OCI-M2 (cell line): ENCODE measurements around the gene N4BP2L2.

Source experiments
- DNase-seq: peaks from one replicate; lab custom pipeline; 2025; ENCODE audit not compliant: unreplicated experiment; lab: John Stamatoyannopoulos, UW

N4BP2L2 gene

DNA sequence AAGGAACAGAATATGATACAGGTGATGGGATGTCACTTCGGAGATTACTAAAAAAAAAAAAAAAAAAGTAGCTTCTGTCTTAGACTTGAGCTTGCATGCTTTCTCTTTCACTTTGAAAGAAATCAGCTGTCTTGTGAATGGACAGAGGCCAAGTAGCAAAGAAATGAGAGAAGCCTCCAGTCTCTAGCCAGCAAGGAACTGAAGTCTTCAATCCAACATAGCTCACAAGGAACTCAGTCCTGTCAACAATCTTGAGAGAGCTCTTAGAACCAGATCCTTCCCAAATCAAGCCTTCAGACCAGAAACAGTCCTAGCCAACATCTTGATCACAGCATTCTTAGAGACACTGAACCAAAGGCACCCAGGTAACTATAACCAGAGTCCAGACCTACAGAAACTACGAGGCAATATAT lies 7.7 kb downstream of the N4BP2L2 start:
- DNase-seq, result no peak

DNA sequence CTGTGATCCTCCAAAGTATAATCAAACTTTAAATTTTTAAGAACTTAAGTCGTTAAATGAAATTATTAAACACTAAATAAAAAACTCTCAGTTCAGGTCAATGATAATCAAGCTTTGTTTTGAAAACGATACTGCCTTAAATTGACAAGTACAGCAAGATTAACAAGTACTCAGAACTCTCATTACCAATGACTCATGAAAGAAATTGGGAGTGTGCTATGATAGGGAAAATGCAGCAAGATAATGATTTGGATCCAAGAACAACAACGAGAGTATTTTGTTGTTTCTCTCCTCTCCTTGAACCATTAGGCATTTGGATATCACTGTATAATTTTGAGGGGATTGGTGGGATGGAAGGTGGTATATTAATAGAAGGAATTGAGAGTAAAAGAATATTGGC lies 10.2 kb downstream of the N4BP2L2 start:
- DNase-seq, result no peak

DNA sequence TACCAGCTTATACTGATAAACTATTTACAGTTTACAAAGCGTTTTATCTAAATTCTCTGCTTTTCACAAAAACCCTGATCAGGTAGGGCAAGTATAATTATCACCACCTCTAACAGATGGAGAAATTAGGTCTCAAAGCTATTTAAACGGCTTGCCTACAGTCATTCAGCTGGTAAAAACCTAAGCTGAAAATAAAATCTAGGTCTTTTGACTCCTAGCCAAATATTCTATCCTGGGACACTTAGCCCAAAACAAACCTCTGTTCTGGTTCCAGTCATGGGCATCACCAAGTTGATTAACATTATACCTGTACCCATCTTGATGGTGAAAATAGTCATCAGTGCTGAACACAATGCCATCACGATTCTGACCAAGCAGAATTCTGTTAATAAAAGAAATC lies 11.4 kb downstream of the N4BP2L2 start:
- no peak for DNase-seq

DNA sequence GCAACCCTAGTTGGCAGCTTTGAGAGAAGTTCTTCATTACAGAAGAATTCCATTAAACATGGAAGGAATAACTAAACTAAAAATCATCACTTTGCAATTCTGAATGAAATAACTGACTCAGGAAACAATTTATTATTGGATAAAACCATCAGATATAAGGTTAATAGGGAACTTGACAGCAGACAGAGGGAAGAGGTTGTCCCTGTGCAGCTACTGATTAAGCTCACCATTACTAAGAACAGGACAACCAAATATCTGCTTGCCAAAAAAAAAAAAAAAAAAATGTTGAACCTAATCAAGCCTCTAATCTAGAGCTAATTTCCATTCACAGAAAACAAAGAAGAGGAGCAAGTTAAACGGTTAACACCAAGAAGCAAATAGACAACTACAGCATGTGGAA lies 12.8 kb downstream of the N4BP2L2 start:
- DNase-seq, result no peak

DNA sequence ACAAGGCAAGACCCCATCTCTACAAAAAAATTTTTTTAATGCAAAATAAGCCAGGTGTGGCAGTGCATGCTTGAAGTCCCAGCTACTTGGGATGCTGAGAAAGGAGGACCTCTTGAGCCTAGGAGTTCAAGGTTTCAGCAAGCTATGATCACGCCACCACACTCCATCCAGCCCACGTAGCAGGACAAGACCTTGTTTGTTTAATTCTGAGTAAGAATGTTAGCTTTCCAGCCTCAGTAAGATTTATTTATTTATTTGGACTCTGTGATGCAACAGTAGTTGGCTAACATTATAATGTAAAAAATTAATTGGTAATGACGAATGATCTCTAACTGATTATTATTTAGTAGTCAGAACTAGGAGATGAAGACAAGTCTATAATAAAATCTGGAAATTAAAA lies 23.3 kb downstream of the N4BP2L2 start:
- no peak for DNase-seq

DNA sequence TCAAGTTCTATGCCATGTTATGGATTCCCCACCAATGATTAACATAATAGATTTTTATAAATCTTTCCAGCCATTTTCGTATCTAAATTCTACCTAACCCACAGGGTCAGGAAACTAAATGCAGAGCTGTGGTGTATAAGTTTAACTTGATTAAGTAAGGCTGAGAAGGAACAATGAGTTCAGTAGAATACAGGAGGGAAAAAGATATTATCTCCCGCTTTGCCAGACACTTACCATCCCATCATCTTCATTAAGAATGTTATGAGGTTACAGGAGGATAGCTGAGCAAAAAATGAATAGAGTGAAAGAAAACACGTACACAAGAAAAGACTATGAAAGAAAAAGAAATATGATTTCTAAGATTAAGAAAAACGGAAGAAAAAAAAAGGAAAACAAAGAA lies 27.1 kb downstream of the N4BP2L2 start:
- no peak for DNase-seq

DNA sequence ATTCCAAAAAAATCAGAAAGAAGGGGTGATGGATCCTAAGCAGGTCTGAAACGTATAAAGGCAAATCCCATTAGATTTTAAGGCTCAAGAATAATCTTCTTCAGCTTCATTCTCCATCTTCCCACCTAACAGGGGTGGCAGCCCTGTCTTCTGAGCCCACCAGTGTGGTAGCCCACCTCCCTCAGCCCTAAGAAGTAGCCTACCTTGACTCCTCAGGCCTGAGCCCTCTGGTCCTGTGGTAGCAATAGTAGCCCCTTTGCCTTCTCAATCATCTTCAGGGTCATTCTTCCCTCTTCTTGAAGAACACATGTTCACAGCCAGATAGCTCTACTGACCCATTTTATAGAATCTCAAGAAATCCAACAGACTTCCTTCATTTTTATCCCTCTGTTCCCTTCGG lies 33.7 kb downstream of the N4BP2L2 start:
- no peak for DNase-seq

DNA sequence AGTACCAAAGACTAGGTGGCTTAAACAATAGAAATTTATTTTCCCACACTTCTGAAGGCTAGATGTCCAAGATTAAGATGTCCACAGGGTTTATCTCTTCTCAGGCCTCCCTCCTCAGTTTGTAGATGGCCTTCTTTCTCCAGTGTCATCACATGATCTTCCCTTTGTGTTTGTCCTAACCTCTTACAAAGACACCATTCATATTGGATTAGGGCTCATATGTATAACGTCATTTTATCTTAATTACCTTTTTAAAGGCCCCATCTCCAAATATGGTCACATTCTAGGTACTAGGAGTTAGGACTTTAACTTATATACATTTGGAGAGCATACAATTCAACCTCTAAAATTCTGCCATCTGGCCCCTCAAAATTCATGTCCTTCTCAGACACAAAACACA lies 34.3 kb downstream of the N4BP2L2 start:
- DNase-seq, result no peak

DNA sequence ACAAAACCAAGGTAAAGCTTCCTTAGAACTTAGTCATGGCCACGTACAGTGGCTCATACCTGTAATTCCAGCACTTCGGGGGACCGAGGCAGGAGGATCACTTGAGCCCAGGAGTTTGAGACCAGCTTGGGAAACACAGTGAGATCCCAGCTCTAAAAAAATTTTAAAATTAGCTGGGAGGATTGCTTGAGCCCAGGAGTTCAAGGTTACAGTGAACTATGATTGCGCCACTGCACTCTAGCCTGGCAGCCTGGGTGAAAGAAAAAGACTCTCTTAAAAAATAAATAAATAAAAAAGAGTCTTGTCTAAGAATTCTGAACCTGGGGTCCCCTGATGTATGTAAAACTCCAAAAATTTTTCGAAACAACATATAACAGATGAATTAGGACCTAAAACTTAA lies 34.9 kb downstream of the N4BP2L2 start:
- DNase-seq, result no peak

DNA sequence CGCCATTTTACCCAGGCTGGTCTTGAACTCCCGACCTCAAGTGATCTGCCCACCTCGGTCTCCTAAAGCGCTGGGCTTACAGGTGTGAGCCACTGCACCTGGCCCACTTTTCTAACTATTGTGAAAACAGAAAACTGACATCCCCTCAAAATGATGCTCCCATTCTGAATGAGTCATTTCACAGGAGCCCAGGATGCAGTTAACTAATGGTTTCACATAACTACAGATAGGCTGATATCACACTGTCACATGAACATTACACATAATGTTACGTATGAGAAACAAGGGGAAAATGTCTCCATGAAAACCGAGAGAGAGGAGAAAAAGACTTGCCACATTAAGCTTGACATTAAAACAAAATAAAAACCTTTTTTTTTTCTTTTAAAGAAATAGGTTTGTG lies 37.5 kb downstream of the N4BP2L2 start:
- no peak for DNase-seq

DNA sequence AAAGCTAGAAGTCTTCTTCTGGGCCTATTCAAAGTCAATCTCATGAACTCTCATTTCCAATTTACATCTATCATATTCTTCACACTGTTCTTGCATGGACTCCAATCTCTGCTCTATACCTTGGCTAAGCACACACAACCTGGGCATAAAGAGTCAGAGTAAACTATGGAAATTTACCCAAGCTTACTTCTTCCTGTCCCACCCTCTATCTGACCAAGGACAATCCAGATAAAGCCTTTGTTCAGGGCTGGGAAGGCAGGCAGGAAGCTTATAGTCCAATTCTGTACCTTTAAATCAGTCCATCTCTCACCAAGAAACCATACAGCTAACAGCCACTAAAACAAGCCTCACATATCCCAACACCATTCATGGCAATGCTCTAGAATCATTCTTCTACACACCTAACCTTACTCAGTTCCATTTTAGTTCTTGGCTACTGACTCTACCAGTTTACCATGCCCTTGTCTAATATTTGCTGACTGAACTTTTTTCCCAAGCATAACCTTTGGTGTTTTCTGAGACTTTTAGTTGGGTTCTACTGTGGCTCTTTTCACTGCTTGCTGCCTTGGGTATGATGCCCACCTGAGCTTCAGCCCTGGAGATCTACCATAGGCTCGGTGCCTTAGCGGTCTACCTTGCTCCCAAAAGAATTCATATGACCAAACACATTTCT lies 38.9 kb downstream of the N4BP2L2 start:
- no peak for DNase-seq

DNA sequence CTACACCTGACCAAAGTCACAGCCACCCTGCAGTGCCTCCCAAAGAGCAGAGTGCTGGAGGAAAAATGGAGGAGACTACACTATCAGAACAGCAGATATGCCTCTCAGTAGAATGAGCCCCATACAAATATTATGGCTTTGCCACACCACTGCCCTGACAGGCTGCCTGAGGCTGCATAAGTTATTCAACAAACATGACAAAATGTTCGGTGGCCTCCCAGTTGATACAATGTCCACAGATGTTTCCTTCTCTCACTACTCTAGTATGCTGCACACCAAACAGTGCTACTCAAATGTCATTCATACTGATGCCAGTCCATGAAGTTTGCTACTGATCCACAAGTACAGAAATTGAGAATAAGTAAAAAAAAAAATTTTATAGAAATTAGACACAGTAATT lies 41.0 kb downstream of the N4BP2L2 start:
- no peak for DNase-seq

DNA sequence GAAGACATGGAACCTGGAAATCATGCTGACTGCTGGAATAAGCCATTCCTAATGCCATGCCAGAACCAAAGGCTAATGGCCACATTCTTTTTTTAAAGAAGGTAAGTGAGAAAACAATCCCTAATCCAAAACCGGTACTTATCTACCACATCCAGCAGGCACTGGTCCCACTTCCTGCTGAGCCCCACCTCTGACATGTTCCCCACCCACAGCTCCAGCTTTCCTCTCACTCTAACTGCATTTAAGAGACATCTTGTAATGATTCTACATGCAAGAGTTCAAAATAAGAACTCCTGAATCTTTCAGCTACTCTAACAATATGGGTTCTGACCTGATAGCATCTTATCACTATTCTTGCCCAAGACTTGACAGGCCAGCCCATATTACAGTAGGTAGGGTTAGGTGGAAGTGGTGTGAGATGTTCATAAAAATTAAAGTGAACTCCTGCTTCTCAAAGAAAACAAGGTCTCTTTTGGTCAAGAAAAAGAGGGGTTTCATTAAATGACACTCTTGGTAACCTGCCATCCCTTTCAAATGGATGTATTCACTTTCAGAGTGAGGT lies 41.9 kb downstream of the N4BP2L2 start:
- DNase-seq, result peak; percentile 21

DNA sequence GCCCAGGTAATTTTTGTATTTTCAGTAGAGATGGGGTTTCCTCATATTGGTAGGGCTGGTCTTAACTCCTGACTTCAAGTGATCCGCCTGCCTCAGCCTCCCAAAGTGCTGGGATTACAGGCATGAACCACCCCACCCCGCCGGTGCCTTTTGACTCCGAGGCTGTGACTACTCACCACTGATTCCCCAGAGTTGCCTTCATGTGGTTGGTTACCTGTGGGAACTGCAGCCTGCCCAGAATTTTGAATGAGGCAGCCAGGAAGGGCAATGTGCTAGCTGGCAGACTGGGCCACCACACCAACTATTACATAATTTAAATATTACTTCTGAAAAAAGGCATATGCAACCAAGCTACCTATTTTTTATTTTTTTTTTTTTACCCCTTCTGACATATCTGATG lies 42.8 kb downstream of the N4BP2L2 start:
- DNase-seq, result no peak

DNA sequence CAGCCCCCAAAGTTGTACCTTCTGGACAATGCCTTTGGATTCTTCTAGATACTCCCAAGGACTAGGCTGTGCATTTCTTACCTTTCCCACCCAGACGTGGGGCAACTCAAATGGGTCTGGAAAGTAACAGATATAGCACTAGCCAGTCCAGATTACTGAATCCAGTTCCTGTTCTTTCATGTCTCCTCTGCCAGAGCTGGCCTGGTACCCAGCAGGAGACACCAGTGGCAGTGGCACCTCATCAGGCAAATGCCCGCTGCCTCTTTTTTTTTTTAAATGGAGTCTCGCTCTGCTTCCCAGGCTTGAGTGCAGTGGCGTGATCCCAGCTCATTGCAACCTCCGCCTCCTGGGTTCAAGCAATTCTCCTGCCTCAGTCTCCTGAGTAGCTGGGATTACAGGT lies 43.2 kb downstream of the N4BP2L2 start:
- no peak for DNase-seq

DNA sequence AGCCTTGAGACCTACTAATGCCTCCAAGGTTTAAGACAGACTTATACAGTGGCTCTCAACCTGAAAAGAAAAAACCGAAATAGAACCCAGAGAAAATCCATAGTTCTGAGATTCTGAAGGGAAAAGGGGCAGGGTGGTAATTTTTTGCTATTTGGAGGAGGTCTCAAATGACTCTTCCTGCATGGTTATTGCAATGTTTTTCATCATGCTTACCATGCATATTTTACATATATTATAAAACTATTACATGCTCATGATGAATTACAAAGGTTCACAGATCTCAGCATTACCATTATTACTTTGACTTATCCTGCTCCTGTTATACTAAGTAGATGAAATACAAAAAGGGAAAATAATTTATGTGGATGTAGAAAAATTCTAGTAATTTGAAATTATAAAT lies 47.6 kb downstream of the N4BP2L2 start:
- no peak for DNase-seq

DNA sequence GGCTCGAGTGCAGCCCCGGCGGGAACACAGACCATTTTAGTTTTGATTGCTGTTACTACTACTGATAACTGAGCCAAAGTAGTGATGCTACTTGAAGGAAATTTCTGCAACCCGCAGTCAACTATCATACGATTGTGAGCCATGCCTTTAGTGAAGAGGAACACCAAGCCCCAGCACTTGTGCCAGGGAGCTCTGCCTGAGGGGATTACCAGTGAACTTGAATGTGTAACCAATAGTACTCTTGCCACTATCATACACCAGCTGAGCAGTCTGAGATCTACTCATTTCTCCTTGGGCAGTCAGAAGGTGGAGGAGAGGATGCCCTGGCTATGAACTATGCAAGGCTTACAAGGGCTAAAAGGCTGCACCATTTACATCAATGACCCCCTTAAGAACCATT lies 61.7 kb downstream of the N4BP2L2 start:
- DNase-seq, result no peak

DNA sequence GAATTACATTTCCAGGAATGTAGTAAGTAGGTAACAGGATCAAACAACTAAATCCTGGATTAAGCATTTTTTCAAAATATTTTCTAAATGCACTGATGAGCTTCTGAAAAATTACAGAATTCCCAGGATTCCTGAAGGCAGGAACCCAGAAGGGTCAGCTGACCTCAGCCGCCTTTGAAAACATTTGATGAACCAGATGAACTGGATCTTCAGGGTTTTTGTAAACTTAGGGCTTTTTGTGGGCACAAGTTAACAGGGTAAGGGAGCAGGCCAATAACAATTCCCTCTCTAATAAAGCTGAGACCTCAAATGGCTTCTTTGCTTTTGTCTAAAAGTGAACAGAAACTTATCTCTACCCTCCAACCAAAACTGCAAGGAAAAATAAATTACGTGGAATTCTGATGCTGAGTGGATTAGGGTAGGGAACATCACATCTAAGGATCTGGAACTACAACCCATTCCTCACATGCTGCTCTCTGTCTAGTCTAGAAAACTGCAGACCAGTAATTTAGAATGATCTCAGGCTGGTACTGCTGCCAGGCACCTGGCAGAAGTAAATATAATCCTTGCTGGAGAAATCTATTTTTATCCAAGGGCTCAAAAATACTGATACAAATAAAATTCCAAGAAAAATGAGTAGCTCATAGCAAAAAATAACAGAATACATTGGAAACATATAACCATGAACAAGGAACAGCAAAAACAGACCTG lies 62.4 kb downstream of the N4BP2L2 start:
- DNase-seq, result no peak

DNA sequence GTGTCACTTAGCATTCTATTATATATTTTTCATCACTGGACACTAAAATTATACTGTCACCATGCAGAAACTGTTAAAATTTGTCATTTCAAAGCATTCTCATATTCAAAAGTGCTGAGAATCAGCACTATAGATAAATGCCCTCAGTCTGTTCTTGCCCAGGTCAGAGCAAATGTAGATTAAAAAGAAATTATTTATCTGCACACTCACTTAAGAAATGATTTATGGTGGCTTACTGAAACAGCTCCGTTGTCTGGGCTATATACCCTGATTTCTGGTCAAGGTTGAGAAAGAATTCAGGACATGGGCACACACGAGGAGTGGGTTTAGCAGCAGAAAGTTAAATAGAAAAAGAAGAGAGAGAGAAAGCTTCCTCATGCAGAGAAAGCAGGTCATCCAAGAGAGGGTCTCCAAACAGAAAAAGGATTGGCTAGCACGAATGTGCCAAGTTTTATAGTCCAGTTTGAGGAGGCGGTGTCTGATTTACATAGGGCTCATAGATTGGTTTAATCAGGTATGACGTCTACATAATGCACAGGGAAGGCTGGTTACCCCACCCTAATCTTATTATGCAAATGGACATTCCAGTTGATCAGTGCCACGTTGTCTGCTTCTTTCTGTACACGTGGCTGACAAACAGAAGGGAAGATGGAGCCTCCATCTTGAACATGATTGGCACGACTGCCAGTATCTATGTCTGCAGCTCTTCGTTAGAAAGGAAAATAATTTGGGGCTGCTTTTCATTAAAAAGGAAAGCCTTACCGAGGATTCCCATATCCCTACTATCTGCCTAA lies 63.4 kb downstream of the N4BP2L2 start:
- no peak for DNase-seq

DNA sequence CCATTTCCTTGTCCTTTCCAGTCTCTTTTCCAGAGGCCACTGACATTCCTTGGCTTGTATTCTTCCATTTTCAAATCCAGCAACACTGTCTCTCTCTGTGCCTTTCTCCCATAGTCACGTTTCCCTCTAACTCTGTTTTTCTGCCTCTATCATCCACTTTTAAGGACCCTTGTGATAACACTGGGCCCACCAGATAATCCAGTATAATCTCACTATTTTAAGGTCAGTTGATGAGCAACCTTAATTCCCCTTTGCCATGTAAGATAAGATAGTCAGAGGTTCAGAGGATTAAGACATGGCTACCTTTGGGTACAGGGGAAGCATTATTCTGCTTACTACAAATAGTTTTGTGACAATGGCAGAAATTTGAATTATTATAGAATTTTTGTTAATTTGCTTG lies 64.9 kb downstream of the N4BP2L2 start:
- no peak for DNase-seq

DNA sequence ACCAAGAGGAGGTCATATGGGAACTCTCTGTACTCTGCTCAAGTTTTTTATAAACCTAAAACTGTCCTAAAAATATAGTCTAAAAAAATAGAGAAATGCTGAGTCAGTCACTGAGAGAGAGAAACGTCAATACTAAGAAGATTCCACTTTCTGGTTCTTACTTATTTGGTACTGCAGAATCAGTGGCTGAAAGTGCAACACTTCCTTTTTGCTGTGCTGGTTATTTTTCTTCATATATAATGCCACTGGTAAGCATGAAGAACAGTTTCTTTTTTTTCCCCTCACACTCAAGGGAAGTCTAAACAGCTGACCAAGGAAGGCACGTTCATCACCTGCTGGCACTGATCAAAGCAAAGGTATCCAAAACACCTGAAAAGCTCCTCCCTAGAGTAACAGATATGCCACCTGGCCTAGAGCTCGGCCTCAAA lies 66.4 kb downstream of the N4BP2L2 start:
- DNase-seq, result no peak
